ENCODE data around the gene FAIM.
"Not testable (repeated sequence)": the region's sequence is repeated elsewhere in the genome, so short reads cannot be mapped to it uniquely, and the experiment has no call there.

FAIM gene

DNA sequence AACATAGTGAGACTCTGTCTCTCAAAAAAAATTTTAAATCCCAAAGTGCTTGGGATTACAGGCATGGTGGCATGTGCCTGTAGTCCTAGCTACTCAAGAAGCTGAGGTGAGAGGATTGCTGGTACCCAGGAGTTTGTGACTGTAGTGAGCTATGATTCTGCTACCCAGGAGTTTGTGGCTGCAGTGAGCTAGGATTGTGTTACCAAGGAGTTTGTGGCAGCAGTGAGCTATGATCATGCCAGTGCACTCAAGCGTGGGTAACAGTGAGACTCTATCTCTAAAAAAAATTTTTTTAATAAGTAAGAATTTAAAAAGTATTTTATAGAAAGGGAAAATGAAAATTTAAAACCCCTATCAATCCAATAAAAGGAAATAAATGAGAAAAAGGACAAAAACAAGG is 69.5 kb downstream of the FAIM start:
- in situ Hi-C loops (cut with MboI; ENCODE audit: low sequenced_read_pairs) = no loop called here

DNA sequence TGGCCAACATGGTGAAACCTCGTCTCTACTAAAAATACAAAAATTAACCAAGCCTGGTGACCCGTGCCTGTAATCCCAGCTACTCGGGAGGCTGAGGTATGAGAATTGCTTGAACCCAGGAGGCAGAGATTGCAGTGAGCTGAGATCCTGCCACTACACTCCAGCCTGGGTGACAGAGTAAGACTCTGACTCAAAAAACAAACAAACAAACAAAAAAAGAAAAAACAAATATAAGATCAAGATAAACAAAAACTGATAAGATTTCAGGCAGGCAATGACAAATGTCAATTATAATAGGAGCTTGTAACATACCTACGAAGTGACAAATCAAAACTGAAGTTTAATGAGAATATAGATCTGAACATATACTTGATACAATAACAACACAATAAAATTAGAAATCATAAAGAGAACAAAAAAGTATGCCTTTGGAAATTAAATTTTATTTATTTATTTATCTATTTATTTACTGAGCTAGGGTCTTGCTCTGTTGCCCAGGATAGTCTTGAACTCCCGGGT is 70.4 kb downstream of the FAIM start:
- in situ Hi-C loops (cut with MboI; ENCODE audit: low sequenced_read_pairs) = no loop called here

DNA sequence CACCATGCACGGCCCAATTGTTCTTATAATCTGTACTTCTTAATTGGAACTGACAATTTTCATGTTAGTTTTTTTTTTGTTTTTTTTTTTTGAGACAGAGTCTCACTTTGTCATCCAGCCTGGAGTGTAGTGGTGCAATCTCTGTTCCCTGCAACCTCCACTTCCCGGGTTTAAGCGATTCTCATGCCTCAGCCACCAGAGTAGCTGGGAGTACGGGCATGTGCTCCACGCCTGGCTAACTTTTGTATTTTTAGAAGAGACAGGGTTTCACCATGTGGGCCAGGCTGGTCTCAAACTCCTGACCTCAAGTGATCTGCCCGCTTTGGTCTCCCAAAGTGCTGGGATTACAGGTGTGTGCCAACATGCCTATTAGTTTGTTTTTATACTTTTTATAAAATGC is 72.4 kb downstream of the FAIM start:
- in situ Hi-C loops (cut with MboI; ENCODE audit: low sequenced_read_pairs) = not testable (repeated sequence)

DNA sequence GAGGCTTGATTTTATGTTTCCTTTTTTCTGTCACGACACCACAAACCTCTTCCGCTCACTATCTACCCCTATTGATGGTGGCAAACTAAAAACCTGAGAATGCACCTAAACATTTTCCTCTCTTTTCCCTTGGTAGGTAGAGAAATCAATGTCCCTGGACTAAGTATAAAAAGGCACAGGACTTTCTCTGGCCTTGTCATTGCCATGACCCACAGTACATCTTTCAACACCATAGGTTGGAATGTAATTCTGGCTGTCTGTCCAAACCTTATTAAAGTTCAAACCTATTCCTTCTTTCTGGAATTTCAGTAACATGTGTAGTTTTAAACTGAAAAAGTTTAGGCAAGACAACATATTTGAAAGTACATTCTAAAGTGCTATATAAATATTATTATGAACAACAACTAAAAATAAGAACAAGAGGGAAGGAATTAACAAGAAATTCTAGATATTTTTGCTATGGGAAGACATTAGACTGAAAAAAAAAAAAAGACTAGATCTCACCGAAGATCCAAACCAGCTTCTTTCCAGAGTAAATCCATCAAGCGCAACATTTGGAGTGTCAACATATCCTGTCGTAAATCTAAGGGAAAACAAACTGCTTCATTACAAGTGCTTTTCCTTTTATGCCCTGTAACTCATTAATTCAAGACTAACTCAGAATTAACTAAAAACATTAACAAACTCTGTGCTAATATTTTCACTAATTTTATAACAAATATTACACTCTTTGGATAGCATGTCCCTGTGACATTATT is 73.1 kb downstream of the FAIM start:
- in situ Hi-C loops (cut with MboI; ENCODE audit: low sequenced_read_pairs) = no loop called here

DNA sequence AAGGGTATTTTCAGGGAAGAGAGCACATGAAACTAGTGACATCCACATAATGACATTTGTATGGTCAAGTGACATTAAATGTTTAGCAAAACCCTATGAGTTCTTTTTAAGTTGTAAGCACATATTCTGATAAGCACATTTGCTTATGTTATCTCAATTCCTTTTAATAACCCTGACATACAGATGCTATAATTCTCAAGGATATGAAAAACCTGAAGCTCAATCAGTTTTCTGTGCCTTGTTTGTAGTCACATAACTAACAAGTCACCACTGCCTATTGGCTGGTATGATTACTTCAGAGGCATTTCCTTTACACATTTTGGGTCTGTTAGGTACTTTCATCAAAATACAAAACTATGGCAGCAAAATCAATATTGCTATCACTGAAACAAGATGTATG is 74.1 kb downstream of the FAIM start:
- in situ Hi-C loops (cut with MboI; ENCODE audit: low sequenced_read_pairs) = no loop called here

All from HL-60/S4 (cell line).